RPMI8226 (cell line): ENCODE data around the gene C14orf39.
"Not testable (repeated sequence)": the region's sequence is repeated elsewhere in the genome, so short reads cannot be mapped to it uniquely, and the experiment has no call there.

ENCODE experiments used
- DNase-seq: peaks from one replicate; pipeline ENCODE4 v3.0.0-alpha.2; 2015

The C14orf39 gene

DNA sequence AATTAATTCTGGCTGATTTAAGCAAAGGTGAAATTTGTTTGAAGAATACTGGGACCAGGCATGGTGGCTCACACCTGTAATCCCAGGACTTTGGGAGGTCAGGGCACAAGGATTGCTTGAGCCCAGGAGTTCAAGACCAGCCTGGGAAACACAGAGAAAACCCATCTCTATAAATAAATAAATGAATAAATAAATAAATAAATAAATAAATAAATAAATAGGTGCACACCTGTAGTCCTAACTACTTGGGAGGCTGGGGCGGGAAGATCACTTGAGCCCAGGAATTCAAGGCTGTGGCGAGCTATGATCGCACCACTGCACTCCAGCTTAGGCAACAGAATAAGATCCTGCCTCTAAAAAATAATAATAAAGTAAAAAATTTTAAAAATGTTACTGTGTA is 4.4 kb upstream of the C14orf39 start:
- DNase-seq, result no peak

DNA sequence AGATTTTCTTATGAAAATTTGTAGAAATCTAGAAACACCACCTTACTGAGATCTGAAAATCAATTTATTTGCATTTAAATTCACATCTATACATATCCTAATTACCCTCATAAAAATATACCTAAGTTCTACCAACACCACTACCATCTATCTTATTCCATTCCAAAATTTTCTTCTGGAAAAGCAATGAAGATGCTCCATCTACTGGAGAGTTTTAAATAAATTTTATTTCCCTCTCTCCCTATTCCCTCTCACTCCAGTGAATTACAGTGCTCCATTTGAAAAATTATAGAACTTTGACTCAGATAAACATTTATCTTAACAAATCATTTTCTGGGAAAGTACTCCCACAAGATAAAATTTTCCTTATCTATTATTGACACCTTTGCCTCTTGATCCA is 2.3 kb upstream of the C14orf39 start:
- no peak for DNase-seq

DNA sequence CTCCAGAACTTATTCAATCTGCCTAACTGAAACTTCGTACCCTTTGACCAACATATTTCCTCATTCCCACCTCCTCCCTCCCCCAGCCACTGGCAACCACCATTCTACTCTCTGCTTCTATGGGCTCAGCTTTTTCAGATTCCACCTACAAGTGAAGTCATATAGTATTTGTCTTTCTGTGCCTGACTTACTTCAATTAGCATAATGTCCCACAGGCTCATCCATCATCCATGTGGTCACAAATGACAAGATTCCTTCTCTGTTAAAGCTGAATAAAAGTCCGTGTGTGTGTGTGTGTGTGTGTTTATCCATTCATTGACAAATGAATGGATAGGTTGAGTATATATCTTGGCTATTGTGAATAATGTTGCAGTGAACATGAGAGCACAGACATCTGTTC is 1.3 kb upstream of the C14orf39 start:
- no peak for DNase-seq

DNA sequence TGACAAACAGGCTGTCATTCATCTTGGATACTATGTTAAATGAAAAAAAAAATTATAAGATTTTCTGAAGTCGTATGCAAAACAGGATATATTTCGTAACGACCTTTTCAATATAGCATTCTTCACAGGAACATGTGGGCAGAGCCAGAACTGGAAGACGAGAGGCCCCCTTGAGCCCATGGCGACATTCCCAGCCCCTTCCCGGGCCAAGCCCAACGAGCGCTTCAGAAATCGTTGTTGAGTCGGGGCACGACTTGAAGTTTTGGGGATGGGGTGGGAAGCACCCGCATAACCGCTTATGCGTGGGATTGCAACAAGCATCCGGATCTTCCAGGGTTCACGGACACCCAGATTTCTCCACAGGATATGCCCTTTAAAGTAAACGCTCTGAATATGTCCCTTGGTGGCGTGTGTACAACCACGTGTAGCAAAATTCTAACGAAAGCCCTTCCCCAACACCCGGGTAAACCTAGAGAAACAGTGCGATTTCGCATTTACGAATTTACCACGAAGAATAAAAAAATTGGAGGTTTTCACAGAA is 736 bp downstream of the C14orf39 start:
- no peak for DNase-seq

DNA sequence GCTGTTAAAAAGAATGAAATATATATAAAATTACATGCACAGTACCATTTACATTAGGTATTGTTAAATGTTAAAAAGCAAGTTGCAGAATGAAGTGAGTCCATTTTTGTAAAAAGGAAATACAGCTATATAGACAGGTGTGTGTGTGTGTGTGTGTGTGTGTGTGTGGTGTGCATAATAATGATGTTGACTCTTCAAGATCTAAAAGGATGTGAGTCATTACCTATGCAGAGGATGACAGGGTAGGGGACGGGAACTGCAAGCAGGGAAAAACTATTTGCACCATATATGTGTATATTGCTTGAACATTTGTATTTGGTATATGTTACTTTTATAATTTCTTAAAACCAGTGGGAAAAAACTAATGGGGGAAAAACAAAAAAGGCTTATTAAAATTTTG is 3.1 kb downstream of the C14orf39 start:
- DNase-seq, result no peak

DNA sequence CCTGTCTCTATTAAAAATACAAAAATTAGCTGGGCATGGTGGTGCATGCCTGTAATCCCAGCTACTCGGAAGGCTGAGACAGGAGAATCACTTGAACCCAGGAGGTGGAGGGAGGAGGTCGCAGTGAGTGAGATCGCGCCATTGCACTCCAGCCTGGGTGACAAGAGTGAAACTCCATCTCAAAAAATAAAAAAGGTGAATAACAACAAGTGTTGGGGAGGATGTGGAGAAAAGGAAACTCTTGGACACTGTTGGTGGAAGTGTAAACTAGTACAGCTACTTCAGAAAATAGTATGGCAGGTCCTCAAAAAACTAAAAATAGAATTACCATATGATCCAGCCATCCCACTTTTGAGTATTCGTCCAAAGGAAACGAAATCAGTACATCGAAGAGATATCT is 5.6 kb downstream of the C14orf39 start:
- DNase-seq, result not testable (repeated sequence)

DNA sequence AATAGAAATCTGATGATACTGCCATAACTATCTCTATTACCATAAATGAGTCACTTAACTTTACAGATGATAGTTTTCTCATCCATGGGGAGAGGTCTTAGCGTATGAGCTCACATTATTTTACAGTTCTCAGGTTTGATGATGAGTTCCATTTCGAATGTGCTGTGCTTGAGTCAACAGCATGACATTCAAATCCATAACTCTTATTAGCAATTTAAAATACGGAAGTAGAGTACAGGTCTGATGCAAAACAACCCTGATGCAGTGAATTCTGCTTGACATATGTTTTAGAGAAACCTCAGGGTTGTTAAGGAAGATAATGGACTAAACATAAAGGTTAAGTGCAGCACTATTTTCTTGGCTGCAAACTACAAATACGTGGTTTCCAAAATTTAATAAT is 30.0 kb downstream of the C14orf39 start:
- no peak for DNase-seq

DNA sequence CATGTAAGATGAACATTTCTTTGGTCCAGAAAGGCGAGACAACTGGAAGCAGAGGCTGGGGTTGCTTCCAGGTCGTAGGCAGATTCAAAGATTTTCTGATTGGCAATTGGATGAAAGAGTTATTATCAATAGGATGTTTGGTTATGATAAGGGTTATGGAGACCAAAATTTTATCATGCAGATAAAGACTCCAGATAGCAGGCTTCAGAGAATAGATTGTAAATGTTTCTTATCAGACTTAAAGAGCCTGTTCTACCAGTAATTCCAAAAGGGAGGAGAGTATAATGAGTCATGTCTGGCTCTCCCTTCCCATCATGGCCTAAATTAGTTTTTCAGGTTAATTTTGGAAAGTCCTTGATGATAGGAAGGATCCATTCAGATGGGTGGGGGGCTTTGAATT is 55.6 kb downstream of the C14orf39 start:
- no peak for DNase-seq

DNA sequence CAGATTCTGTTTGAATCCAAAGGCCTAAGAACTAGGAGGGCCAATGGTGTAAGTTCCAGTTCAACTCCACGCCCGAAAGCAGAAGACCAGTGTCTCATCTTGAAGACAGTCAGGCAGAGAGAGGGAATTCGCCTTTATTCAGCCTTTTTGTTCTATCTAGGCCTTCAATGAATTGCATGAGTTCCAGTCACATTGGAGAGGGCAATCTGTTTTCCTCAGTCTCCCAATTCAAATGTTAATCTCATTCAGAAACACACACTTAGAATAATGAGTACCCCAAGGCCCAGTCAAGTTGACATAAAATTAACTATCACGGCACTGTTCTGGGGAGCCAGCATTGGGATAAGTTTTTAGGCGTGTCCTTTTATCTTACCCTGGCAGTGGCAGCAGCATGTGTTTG is 65.8 kb downstream of the C14orf39 start:
- DNase-seq, result no peak

DNA sequence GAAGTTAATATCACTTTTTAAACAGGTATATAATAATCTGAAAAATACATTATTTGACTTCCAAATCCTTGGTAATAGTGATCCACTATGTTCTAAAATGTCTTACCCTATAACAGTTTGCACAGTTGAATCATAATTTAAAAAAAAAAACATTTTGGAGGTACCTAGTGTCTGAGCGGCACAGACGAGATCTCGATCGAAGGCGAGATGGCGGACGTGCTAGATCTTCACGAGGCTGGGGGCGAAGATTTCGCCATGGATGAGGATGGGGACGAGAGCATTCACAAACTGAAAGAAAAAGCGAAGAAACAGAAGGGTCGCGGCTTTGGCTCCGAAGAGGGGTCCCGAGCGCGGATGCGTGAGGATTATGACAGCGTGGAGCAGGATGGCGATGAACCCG is 88.3 kb downstream of the C14orf39 start:
- not testable (repeated sequence) for DNase-seq

DNA sequence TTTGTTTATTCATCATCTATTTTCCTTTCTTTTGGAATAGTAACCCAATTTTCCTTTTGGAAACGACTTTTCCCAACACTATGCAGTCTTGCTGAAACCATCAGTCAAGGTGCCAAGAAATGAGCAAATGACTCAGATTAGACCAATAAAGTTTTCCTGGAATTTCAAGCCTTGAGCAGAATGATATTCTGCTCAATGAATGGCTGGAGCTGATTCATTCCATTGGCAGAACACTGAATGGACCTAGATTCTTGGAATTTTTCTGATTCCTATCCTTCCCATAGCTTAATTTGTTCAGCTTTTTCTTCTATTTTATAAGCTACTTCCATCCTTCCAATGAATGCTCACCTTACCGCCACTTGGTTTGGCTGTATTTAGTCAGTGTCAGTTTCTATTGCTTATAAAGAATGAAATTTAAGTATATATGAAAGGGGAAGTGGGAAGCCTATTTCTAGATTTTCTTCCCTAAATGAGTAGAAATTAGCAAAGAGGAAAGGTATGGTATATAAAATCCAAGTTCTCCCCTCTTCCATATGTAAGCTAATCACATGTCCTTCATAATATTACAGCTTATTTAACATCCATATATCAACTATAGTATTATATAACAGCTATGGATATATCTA is 89.0 kb downstream of the C14orf39 start:
- no peak for DNase-seq
